Prostate gland (tissue), 2 donors: ENCODE results near the gene EOMES. TPM values are rescaled to one million over a fixed set of nuclear protein-coding genes. Genes with fewer than 3 reads are reported as not detected.

Experiments
- DNase-seq: peaks from one replicate; pipeline ENCODE4 v3.0.0-alpha.2; 2019; ENCODE audit warnings: low spot score
- H3K27ac ChIP-seq, 2 donors: fragments of 200-600 bp; sonication (generic); 2 replicates each; pipeline ENCODE4 v1.5.1; 2017 to 2019
- H3K27me3 ChIP-seq: fragments of 200-600 bp; sonication (generic); replicated peaks from 2 replicates; pipeline ENCODE4 v1.5.1; 2019; ENCODE audit not compliant: insufficient read depth
- H3K36me3 ChIP-seq, 2 donors: fragments of 200-600 bp; sonication (generic); 1 replicate in 1 of 2; 2 replicates in 1 of 2; pipeline versions ENCODE4 v1.5.1 to v1.8.1; 2017 to 2019
- H3K4me1 ChIP-seq: fragments of 200-600 bp; sonication (generic); replicated peaks from 2 replicates; pipeline ENCODE4 v1.5.1; 2019
- H3K4me3 ChIP-seq, 2 donors: fragments of 200-600 bp; sonication (generic); 2 replicates each; pipeline ENCODE4 v1.5.1; 2017 to 2019
- H3K9me3 ChIP-seq: fragments of 200-600 bp; sonication (generic); 2 replicates; pipeline ENCODE4 v1.5.1; 2017
- POLR2A ChIP-seq: fragments of 450-650 bp; IDR thresholded peaks from one replicate; pipeline ENCODE4 v1.6.1; 2016; ENCODE audit warnings: antibody characterized with exemption, mild to moderate bottlenecking
- POLR2AphosphoS5 ChIP-seq: sonication (generic); formaldehyde crosslinking; IDR thresholded peaks from one replicate; pipeline ENCODE4 v1.6.1; 2017; ENCODE audit warnings: antibody characterized with exemption
- WGBS: methylation state at CpG from one replicate; pipeline ENCODE4 v1.1.5; 2018; 5-methylcytosine and 5-hydroxymethylcytosine counted together
- intact Hi-C: fragments of 100-400 bp; cut with DNase I; formaldehyde crosslinking; loops from one replicate; pipeline ENCODE4 v1.14.2; 2022
- total RNA-seq, 2 donors: library from RNA; depleted of rRNA; stranded (reverse); fragments of >200 nt; gene quantifications; one replicate each; pipeline ENCODE4 v1.1.0, GENCODE V29; 2016
- TF ChIP-seq, protein P1 (sequence below), 4 experiments: fragments of 200-600 bp in 2 of 4; fragments of 450-650 bp in 2 of 4; sonication (generic) in 2 of 4; IDR thresholded peaks; 1 replicate in 3 of 4; 2 replicates in 1 of 4; pipeline ENCODE4 v1.5.1; 2016 to 2019; ENCODE audit warnings: antibody characterized with exemption in 4 of 4, mild to moderate bottlenecking in 2 of 4, moderate library complexity in 2 of 4

The EOMES gene
- total RNA-seq, 2 donors from 2014 or later: 0.46 TPM; not detected in 1

DNA sequence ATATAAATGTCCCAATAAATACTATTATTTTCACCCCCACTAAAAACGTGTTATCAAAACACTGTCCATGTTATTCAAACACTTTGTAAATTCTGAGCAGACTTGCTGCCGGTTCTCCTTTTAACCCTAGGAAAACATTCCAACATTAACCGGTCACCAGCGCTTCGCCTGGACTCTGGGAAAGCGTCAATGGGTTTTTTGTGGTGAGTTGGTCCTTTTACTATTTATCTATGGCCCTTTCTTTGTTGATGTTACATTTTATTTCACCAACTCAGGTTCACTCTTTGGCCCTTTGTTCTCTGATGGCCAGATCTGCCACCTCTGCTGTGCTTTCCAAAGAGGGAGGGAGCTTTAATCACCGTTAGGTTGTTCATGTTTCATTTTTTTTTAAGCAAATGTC lies 4.1 kb upstream of the EOMES start:
- TF ChIP-seq, protein P1, sequence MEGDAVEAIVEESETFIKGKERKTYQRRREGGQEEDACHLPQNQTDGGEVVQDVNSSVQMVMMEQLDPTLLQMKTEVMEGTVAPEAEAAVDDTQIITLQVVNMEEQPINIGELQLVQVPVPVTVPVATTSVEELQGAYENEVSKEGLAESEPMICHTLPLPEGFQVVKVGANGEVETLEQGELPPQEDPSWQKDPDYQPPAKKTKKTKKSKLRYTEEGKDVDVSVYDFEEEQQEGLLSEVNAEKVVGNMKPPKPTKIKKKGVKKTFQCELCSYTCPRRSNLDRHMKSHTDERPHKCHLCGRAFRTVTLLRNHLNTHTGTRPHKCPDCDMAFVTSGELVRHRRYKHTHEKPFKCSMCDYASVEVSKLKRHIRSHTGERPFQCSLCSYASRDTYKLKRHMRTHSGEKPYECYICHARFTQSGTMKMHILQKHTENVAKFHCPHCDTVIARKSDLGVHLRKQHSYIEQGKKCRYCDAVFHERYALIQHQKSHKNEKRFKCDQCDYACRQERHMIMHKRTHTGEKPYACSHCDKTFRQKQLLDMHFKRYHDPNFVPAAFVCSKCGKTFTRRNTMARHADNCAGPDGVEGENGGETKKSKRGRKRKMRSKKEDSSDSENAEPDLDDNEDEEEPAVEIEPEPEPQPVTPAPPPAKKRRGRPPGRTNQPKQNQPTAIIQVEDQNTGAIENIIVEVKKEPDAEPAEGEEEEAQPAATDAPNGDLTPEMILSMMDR (IDR thresholded peaks at IDR 0.05): no peak
- TF ChIP-seq POLR2AphosphoS5 (no peak), POLR2A (no peak)
- H3K27ac ChIP-seq: no peak overlapping the region
- H3K36me3 ChIP-seq: no peaks in the 10 kb centered on the region
- H3K27me3 ChIP-seq: peaks cover 47% of the 10 kb centered on the region
- 7% methylated on average over 7 of the region's 7 CpGs for WGBS
- intact Hi-C loops: no loop called here
- no peaks in the 10 kb centered on the region for H3K9me3 ChIP-seq
- no peak overlapping the region for H3K4me3 ChIP-seq
- DNase-seq: no peak
- no peaks in the 10 kb centered on the region for H3K4me1 ChIP-seq

DNA sequence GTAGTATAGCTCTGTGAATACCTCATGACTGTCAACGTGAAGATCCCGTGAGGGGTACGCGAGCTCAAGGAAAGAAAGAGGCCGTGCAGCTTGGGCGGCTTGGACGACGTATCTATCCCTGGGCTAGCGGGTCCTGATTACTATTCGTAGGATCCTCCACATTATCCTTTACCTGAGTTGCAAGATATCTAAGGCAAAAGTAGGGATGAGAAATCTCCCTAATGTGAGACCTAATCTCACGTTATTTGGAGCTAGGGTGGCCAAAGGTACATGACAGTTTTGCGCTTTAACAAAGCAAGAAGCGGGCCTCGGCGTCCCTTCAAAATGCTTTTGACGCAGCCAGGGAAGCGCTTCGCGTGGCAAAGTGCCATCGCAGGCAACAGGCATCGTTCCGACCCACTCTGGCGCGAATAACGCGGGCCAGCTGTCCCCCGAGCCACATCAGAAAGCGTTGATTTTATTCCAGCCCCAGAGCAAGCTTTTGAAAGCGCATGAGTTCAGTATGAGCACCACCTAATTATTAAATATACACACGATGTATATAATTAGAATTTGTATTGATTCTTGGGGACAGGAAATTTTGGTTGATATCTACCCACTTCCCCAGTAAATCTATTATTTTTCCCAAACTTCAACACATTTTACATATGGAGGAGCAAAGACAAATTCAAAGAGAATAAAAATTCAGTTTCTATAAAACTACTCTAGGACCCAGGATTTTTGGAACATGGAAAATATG lies 2.5 kb upstream of the EOMES start:
- Histone ChIP-seq H3K36me3 (no peaks in the 10 kb centered on the region), H3K9me3 (no peaks in the 10 kb centered on the region), H3K4me3 (no peak overlapping the region), H3K4me1 (no peaks in the 10 kb centered on the region), H3K27ac (no peak overlapping the region), H3K27me3 (peaks cover 42% of the 10 kb centered on the region)
- TF ChIP-seq POLR2AphosphoS5: no peak
- TF ChIP-seq, protein P1 (IDR thresholded peaks at IDR 0.05): no peak
- TF ChIP-seq POLR2A: no peak
- WGBS: 7% methylated on average over 30 of the region's 30 CpGs
- intact Hi-C loops: no loop called here
- no peak for DNase-seq

DNA sequence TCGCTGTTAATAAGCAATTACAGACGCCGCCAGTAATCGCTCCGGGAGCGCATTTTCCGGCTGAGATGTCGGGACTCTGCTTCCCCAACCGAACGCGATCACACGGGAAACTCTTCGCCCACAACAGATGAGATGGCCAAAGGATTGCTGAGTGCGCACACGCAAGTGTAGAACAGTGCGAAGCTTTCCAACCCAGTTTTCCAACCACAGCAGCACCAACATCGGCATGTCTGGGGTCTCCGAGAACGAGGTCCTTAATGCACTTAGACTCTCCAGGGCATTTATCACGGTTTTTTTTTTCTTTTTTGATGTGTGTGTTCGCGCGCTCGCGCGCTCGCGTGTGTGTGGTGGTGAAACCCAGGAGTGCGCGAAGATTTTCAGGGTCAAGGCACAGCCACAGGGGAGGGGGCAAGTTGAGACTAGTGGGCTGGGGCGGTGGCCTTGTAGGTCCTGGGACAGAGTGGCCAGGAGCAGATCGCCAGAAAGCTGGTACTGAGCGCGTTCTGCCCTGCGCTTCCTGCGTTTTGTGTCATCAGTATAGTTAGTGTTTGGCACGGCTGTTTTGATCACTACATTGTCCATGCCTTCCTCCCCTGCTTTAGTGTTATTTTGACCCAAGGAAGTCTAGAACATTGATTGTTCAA lies 1.8 kb upstream of the EOMES start:
- Histone ChIP-seq H3K36me3 (no peaks in the 10 kb centered on the region), H3K4me3 (no peak overlapping the region), H3K9me3 (no peaks in the 10 kb centered on the region), H3K4me1 (no peaks in the 10 kb centered on the region), H3K27me3 (peaks cover 36% of the 10 kb centered on the region), H3K27ac (no peak overlapping the region)
- 8% methylated on average over 37 of the region's 37 CpGs for WGBS
- TF ChIP-seq POLR2A: no peak
- TF ChIP-seq, protein P1 (IDR thresholded peaks at IDR 0.05): no peak
- TF ChIP-seq POLR2AphosphoS5: no peak
- intact Hi-C loops: no loop called here
- no peak for DNase-seq

DNA sequence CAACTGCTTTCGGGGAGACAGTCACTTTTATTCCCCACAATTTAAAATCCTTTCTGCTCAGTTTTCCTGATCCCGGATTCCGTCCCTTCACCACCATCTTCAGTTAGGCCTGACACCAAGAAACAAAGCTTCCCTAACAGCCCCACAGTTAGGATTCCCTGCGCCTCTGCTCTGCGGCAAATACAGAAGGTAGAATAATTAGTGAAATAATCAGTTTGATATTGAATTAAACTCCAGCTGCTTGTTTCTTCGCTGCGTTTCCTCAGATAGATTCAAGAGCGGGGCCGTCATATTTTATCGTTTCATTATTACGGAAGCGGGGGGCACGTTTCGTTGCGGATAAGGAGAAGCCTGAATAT lies 1.3 kb upstream of the EOMES start:
- no peak overlapping the region for H3K27ac ChIP-seq
- no peak for DNase-seq
- H3K27me3 ChIP-seq: peaks cover 31% of the 10 kb centered on the region
- no peaks in the 10 kb centered on the region for H3K9me3 ChIP-seq
- H3K36me3 ChIP-seq: no peaks in the 10 kb centered on the region
- 6% methylated on average over 15 of the region's 15 CpGs for WGBS
- TF ChIP-seq POLR2AphosphoS5 (no peak), POLR2A (no peak)
- TF ChIP-seq, protein P1 (IDR thresholded peaks at IDR 0.05): no peak
- no peak overlapping the region for H3K4me3 ChIP-seq
- H3K4me1 ChIP-seq: no peaks in the 10 kb centered on the region
- intact Hi-C loops: no loop called here

DNA sequence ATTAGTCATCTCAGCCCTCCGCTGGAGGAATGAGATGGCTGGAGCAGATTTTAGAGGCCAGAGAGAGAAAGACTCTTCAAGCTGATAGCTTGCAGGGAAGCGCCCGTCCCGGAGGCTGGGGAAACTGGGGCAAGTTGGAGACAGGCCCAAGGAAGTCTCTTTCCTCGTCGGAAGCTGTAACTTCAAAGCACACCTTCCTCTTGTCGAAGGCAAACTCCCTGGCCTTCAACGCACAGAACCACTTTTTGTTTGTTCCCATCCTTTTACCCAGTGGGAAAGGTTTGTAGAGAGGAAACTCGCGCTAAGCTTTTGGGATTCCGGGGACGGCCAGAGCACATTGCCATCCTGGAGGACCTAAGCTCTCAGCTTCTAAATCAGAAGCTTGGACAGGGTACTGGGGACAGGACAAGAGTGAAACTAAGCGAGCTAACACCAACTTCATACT lies 900 bp upstream of the EOMES start:
- Histone ChIP-seq H3K36me3 (no peaks in the 10 kb centered on the region), H3K4me3 (no peak overlapping the region), H3K9me3 (no peaks in the 10 kb centered on the region), H3K27me3 (peaks cover 28% of the 10 kb centered on the region), H3K27ac (no peak overlapping the region), H3K4me1 (no peaks in the 10 kb centered on the region)
- 3% methylated on average over 13 of the region's 13 CpGs for WGBS
- intact Hi-C loops: no loop called here
- no peak for DNase-seq
- TF ChIP-seq POLR2A: no peak
- TF ChIP-seq POLR2AphosphoS5: no peak
- TF ChIP-seq, protein P1 (IDR thresholded peaks at IDR 0.05): no peak
